Ovary (tissue), 3 donors: ENCODE results near the gene ETFBKMT.

Source experiments
- CTCF ChIP-seq, 3 donors: fragments of 450-650 bp in 2 of 3; fragments of 200-600 bp in 1 of 3; IDR thresholded peaks; one replicate each; pipeline versions ENCODE4 v1.5.1 to v1.8.0; 2016 to 2022; ENCODE audit warnings: antibody characterized with exemption in 3 of 3, mild to moderate bottlenecking in 1 of 3
- POLR2A ChIP-seq: fragments of 450-650 bp; IDR thresholded peaks from one replicate; pipeline ENCODE4 v1.6.1; 2017; ENCODE audit warnings: antibody characterized with exemption, mild to moderate bottlenecking, moderate library complexity
- donor health status: DM: no; HTN: no; CAD: no.

DNA sequence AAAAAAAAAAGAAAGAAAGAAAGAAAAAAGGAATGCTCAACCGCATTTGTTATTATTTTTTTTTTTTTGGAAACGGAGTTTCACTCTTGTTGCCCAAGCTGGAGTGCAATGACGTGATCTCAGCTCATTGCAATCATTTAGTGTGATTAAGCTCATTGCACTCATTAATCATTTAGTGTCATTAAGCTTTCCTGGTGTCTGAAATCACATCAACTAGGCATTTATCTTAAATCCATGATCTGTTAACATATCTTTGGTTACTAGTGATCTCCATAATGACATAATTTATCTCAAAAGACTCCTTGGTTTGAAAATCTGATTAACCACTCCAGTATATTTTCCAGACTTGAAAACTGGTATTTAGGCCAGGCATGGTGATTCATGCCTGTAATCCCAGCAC is 26.3 kb downstream of the ETFBKMT start:
- TF ChIP-seq CTCF (IDR thresholded peaks at IDR 0.05) (no peak), POLR2A (no peak)
